ENCODE measurements around the gene MICAL2.

MICAL2 gene

GRCh38 chr11:12133547-12134235 lies 23.3 kb downstream of the MICAL2 start:
- H3K36me3 ChIP-seq = no peaks in the 10 kb centered on the region
- H3K4me3 ChIP-seq (ENCODE audit: low read depth, low read length) = no peak overlapping the region
- no peaks in the 10 kb centered on the region for H3K27me3 ChIP-seq (ENCODE audit: insufficient read depth, low read depth, severe bottlenecking)
- H3K27ac ChIP-seq = no peak overlapping the region
- no peak for DNase-seq
- H3K9me3 ChIP-seq (ENCODE audit: severe bottlenecking) = no peaks in the 10 kb centered on the region
- no peak for TF ChIP-seq CTCF (IDR thresholded peaks at IDR 0.05; ENCODE audit: low read depth, low read length)

- Histone ChIP-seq H3K27ac (no peak overlapping the region), H3K4me3 (ENCODE audit: low read depth, low read length) (no peak overlapping the region), H3K27me3 (ENCODE audit: insufficient read depth, low read depth, severe bottlenecking) (no peaks in the 10 kb centered on the region), H3K36me3 (no peaks in the 10 kb centered on the region), H3K9me3 (ENCODE audit: severe bottlenecking) (no peaks in the 10 kb centered on the region)
- TF ChIP-seq CTCF (IDR thresholded peaks at IDR 0.05; ENCODE audit: low read depth, low read length) = no peak
- no peak for DNase-seq
Observed at GRCh38 chr11:12134236-12134585, 23.8 kb downstream of the MICAL2 start.

GRCh38 chr11:12135185-12135584 lies 24.8 kb downstream of the MICAL2 start:
- Histone ChIP-seq H3K36me3 (no peaks in the 10 kb centered on the region), H3K4me3 (ENCODE audit: low read depth, low read length) (no peak overlapping the region), H3K9me3 (ENCODE audit: severe bottlenecking) (no peaks in the 10 kb centered on the region), H3K27me3 (ENCODE audit: insufficient read depth, low read depth, severe bottlenecking) (no peaks in the 10 kb centered on the region), H3K27ac (no peak overlapping the region)
- no peak for TF ChIP-seq CTCF (IDR thresholded peaks at IDR 0.05; ENCODE audit: low read depth, low read length)
- no peak for DNase-seq

GRCh38 chr11:12137005-12137690 lies 26.8 kb downstream of the MICAL2 start:
- H3K4me3 ChIP-seq (ENCODE audit: low read depth, low read length) = no peak overlapping the region
- DNase-seq = peak; percentile 68
- H3K9me3 ChIP-seq (ENCODE audit: severe bottlenecking) = no peaks in the 10 kb centered on the region
- no peaks in the 10 kb centered on the region for H3K27me3 ChIP-seq (ENCODE audit: insufficient read depth, low read depth, severe bottlenecking)
- TF ChIP-seq CTCF (IDR thresholded peaks at IDR 0.05; ENCODE audit: low read depth, low read length) = no peak
- H3K36me3 ChIP-seq = no peaks in the 10 kb centered on the region
- H3K27ac ChIP-seq = peak overlapping the region; percentile 53

GRCh38 chr11:12137938-12138731 lies 27.7 kb downstream of the MICAL2 start:
- no peak for DNase-seq
- Histone ChIP-seq H3K27me3 (ENCODE audit: insufficient read depth, low read depth, severe bottlenecking) (no peaks in the 10 kb centered on the region), H3K27ac (no peak overlapping the region; the same call in 1 of the 2 replicates), H3K4me3 (ENCODE audit: low read depth, low read length) (no peak overlapping the region), H3K9me3 (ENCODE audit: severe bottlenecking) (no peaks in the 10 kb centered on the region), H3K36me3 (no peaks in the 10 kb centered on the region)
- TF ChIP-seq CTCF (IDR thresholded peaks at IDR 0.05; ENCODE audit: low read depth, low read length) = no peak

Data from WERI-Rb-1 (cell line).